ENCODE measurements around the gene RBM8A.

DNA sequence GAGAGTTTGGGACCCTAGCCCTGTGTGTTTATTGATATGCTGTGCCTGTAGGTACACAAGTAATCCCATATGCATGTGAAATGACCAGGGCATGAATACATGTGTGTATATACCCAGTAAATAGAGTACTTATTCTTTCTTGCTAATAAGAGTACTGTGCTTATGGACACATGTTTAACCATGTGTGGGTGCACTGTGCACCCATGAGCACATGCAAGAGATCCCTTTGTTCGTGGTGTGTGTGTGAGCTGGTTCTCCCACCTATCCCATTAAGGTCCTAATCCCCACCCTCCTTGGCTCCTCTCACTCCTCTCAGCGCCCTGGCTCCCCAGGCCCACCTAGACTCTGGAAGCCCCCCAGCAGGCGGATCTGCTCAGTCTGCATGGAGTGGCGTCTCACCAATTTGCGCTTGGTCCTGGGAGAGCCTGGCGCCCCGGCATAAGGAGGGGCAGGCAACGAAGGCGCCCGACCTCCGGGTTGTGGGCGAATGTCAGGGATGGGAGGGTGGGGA is 32.7 kb upstream of the RBM8A start:
- TF ChIP-seq, protein P1, sequence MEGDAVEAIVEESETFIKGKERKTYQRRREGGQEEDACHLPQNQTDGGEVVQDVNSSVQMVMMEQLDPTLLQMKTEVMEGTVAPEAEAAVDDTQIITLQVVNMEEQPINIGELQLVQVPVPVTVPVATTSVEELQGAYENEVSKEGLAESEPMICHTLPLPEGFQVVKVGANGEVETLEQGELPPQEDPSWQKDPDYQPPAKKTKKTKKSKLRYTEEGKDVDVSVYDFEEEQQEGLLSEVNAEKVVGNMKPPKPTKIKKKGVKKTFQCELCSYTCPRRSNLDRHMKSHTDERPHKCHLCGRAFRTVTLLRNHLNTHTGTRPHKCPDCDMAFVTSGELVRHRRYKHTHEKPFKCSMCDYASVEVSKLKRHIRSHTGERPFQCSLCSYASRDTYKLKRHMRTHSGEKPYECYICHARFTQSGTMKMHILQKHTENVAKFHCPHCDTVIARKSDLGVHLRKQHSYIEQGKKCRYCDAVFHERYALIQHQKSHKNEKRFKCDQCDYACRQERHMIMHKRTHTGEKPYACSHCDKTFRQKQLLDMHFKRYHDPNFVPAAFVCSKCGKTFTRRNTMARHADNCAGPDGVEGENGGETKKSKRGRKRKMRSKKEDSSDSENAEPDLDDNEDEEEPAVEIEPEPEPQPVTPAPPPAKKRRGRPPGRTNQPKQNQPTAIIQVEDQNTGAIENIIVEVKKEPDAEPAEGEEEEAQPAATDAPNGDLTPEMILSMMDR (tag by site-specific recombination; IDR thresholded peaks at IDR 0.05): no peak
- TF ChIP-seq ZNF2 (tag by site-specific recombination; IDR thresholded peaks at IDR 0.05) (no peak), ZNF660 (tag by site-specific recombination; IDR thresholded peaks at IDR 0.05) (no peak), ZNF24 (tag by site-specific recombination; IDR thresholded peaks at IDR 0.05) (no peak), ZFP37 (tag by site-specific recombination; IDR thresholded peaks at IDR 0.05) (no peak), ZBTB8A (tag by site-specific recombination; IDR thresholded peaks at IDR 0.05) (no peak)
